Gastrocnemius medialis (tissue), 4 donors: ENCODE data around the gene CBX6. TPM values are rescaled to one million over a fixed set of nuclear protein-coding genes. Genes with fewer than 3 reads are reported as not detected.

Experiments used
- ATAC-seq, 2 donors: fragments of 150-250 bp; one replicate each; pipeline ENCODE4 v1.9.1; 2016
- DNase-seq, 2 donors: peaks; one replicate each; pipeline ENCODE4 v3.0.0-alpha.2; 2019
- H3K27ac ChIP-seq, 4 donors: fragments of 200-600 bp; sonication (generic); 1 replicate in 1 of 4; 2 replicates in 3 of 4; pipeline ENCODE4 v1.5.1; 2016 to 2018; ENCODE audit warnings: mild to moderate bottlenecking in 2 of 4, moderate library complexity in 1 of 4
- H3K27me3 ChIP-seq, 3 donors: fragments of 200-600 bp; sonication (generic) in 2 of 3; 1 replicate in 1 of 3; 2 replicates in 2 of 3; pipeline versions ENCODE4 v1.5.1 to v1.6.0; 2016 to 2019; ENCODE audit warnings: mild to moderate bottlenecking in 1 of 3, moderate library complexity in 1 of 3
- H3K36me3 ChIP-seq, 2 donors: fragments of 200-600 bp; sonication (generic) in 1 of 2; one replicate each; pipeline ENCODE4 v1.5.1; 2017 to 2018
- H3K4me1 ChIP-seq, 2 donors: fragments of 200-600 bp; sonication (generic) in 1 of 2; one replicate each; pipeline ENCODE4 v1.5.1; 2016 to 2017; ENCODE audit warnings: mild to moderate bottlenecking in 2 of 2
- H3K4me3 ChIP-seq, 4 donors: fragments of 200-600 bp; sonication (generic) in 3 of 4; 1 replicate in 1 of 4; 2 replicates in 3 of 4; pipeline ENCODE4 v1.5.1; 2016 to 2019; ENCODE audit warnings: mild to moderate bottlenecking in 2 of 4
- H3K9me3 ChIP-seq, 3 donors: fragments of 200-600 bp; sonication (generic) in 2 of 3; 1 replicate in 1 of 3; 2 replicates in 2 of 3; pipeline ENCODE4 v1.5.1; 2016 to 2019
- POLR2A ChIP-seq, 2 donors: fragments of 450-650 bp; IDR thresholded peaks; one replicate each; pipeline ENCODE4 v1.6.1; 2017; ENCODE audit warnings: antibody characterized with exemption in 2 of 2, mild to moderate bottlenecking in 2 of 2, moderate library complexity in 2 of 2
- in situ Hi-C, 4 donors: fragments of 200-750 bp; cut with MboI; loops; one replicate each; pipeline versions ENCODE4 v1.15.0 to v1.8.0; 2017; ENCODE audit warnings: low sequenced_read_pairs in 4 of 4
- intact Hi-C: fragments of 100-400 bp; cut with DNase I; formaldehyde crosslinking; loops from one replicate; pipeline ENCODE4 v1.15.1; 2023; ENCODE audit warnings: low total_unique reads
- total RNA-seq, 4 donors: library from RNA; depleted of rRNA; stranded (reverse); fragments of >200 nt; gene quantifications; one replicate each; pipeline versions ENCODE4 v1.1.0 to v1.2.3, GENCODE V29; 2016
- TF ChIP-seq, protein P1 (sequence below), 5 experiments: fragments of 450-650 bp in 3 of 5; fragments of 200-600 bp in 2 of 5; sonication (generic) in 2 of 5; IDR thresholded peaks in 4 of 5; conservative IDR thresholded peaks in 1 of 5; 1 replicate in 4 of 5; 2 replicates in 1 of 5; pipeline ENCODE4 v1.5.1; 2016 to 2019; ENCODE audit warnings: antibody characterized with exemption in 5 of 5, mild to moderate bottlenecking in 3 of 5, moderate library complexity in 3 of 5

The CBX6 gene
- total RNA-seq, 4 donors from 2014 or later: 8.4 to 21.5 (median 17.7) TPM

DNA sequence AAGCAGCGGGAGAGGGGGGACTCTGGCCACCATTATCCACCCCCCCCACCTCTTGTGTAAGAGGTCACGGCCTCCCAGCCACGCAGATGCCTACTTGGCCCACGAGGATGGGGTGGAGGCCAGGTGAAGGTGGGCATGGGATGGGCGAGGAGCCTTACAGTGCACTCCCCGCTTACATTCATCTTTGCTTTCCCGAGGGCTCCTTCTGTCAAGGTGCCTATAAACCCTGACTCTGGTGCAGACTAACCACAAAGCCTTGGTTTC is 41.2 kb downstream of the CBX6 start:
- Histone ChIP-seq H3K27me3 (peaks cover 10 to 18% (median 16%) of the 10 kb centered on the region in 3 donors), H3K27ac (no peak overlapping the region), H3K4me3 (no peak overlapping the region), H3K9me3 (no peaks in the 10 kb centered on the region), H3K36me3 (no peaks in the 10 kb centered on the region), H3K4me1 (no peaks in the 10 kb centered on the region)
- ATAC-seq: no peak
- intact Hi-C loops: no loop called here
- in situ Hi-C loops: no loop called here
- TF ChIP-seq POLR2A (IDR thresholded peaks at IDR 0.05): no peak
- TF ChIP-seq, protein P1, sequence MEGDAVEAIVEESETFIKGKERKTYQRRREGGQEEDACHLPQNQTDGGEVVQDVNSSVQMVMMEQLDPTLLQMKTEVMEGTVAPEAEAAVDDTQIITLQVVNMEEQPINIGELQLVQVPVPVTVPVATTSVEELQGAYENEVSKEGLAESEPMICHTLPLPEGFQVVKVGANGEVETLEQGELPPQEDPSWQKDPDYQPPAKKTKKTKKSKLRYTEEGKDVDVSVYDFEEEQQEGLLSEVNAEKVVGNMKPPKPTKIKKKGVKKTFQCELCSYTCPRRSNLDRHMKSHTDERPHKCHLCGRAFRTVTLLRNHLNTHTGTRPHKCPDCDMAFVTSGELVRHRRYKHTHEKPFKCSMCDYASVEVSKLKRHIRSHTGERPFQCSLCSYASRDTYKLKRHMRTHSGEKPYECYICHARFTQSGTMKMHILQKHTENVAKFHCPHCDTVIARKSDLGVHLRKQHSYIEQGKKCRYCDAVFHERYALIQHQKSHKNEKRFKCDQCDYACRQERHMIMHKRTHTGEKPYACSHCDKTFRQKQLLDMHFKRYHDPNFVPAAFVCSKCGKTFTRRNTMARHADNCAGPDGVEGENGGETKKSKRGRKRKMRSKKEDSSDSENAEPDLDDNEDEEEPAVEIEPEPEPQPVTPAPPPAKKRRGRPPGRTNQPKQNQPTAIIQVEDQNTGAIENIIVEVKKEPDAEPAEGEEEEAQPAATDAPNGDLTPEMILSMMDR (IDR thresholded peaks at IDR 0.05 in 4 of 5, conservative IDR thresholded peaks at IDR 0.05 in 1 of 5): no peak
- no peak for DNase-seq

DNA sequence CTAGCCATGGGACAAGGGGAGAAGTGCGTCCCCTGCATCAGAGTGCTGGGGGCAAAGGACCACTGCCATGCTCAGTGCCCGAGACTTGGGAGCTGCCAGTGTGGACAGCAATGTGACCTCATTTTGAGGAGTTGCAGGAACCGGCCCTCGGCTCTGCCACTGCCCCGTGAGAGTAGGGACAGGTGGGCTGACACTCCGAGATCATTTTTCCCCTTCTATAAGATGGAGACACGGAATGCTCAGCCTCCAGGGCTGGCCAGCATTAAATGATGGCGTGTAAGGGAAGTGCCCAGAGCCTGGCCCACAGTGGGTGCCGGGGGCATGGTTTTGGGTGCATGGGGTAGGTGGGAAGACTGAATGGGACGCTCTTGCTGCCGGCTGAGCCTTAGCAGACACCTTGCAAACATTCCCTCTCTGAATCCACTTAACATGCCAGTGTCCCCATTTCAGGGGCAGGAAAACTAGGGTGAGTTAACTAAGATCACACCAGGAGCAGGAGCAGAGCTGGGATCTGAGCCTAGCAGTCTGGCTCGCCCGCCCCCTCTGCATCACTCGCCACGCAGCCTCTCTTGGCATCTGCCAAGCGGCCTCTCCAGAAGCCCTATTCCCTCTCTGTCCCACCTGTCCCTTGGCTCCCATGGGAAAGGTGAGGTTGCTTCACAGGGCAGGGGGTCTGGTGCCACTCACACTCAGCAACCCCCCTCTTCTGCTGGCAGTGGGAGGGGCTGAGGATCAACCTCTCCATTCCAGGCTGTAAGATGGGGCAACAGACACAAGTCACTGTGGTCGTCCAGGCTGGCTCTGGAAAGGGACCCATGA is 41.8 kb downstream of the CBX6 start:
- Histone ChIP-seq H3K4me3 (no peak overlapping the region), H3K9me3 (no peaks in the 10 kb centered on the region), H3K4me1 (no peaks in the 10 kb centered on the region), H3K27me3 (peaks cover 5 to 13% (median 11%) of the 10 kb centered on the region in 3 donors), H3K36me3 (no peaks in the 10 kb centered on the region), H3K27ac (no peak overlapping the region)
- intact Hi-C loops: no loop called here
- DNase-seq: no peak
- TF ChIP-seq POLR2A (IDR thresholded peaks at IDR 0.05): no peak
- TF ChIP-seq, protein P1 (IDR thresholded peaks at IDR 0.05 in 4 of 5, conservative IDR thresholded peaks at IDR 0.05 in 1 of 5): no peak
- ATAC-seq: no peak
- in situ Hi-C loops: no loop called here

- in situ Hi-C loops: no loop called here
- H3K36me3 ChIP-seq: no peaks in the 10 kb centered on the region
- no peaks in the 10 kb centered on the region for H3K4me1 ChIP-seq
- no peak for DNase-seq
- no peaks in the 10 kb centered on the region for H3K9me3 ChIP-seq
- ATAC-seq: no peak
- TF ChIP-seq POLR2A (IDR thresholded peaks at IDR 0.05): no peak
- TF ChIP-seq, protein P1 (IDR thresholded peaks at IDR 0.05 in 4 of 5, conservative IDR thresholded peaks at IDR 0.05 in 1 of 5): no peak
- no peak overlapping the region for H3K4me3 ChIP-seq
- H3K27ac ChIP-seq: no peak overlapping the region
- peaks cover 0 to 7% (median 6%) of the 10 kb centered on the region in 3 donors for H3K27me3 ChIP-seq
- intact Hi-C loops: no loop called here
Measured at GRCh38 chr22:38829485-38829884, 42.5 kb downstream of the CBX6 start.

DNA sequence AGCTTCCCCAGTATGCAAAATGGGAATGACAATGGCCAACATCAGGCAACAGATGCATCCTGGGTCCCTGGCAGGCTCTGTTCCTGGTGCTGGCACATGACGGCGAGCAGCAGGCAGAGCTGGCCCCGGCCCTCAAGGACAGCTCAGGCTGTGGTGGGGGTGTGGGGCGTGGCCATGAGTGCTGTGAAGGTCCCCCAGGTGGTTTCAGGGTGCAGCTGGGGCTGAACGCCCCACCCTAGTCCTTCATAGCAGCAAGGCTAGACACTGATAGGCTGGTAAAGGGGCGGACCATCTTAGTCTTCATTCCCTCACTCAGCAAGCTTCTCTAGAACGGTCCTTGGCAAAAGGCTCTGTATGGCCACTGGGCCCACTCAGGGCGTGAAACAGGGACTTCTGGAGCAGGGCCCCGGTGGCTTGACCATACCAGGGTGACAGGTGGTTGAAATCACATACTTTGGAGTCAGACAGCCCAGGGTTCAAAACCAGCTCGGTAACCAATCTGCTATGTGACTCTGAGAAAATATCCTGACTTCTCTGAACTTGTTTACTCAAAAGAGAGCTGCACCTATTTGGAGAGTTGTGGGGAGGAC is 43.3 kb downstream of the CBX6 start:
- Histone ChIP-seq H3K27ac (no peak overlapping the region), H3K4me1 (no peaks in the 10 kb centered on the region), H3K36me3 (no peaks in the 10 kb centered on the region), H3K4me3 (no peak overlapping the region), H3K9me3 (no peaks in the 10 kb centered on the region), H3K27me3 (peaks cover 0 to 7% (median 3%) of the 10 kb centered on the region in 3 donors)
- intact Hi-C loops: no loop called here
- ATAC-seq: no peak
- DNase-seq: no peak
- in situ Hi-C loops: no loop called here
- TF ChIP-seq, protein P1 (IDR thresholded peaks at IDR 0.05 in 4 of 5, conservative IDR thresholded peaks at IDR 0.05 in 1 of 5): no peak
- no peak for TF ChIP-seq POLR2A (IDR thresholded peaks at IDR 0.05)
